ENCODE measurements around the gene NPTN.

NPTN gene

GRCh38 chr15:73633111-73633990 is at the start of gene NPTN:
Gene NPTN, minus strand, starts transcription at chr15:73633389. Its CDS starts 174 bp downstream, at chr15:73633215.
- H3K27ac ChIP-seq, result peak within 1 kb of the TSS; percentile 80
- H3K4me3 ChIP-seq (ENCODE audit: low read depth, low read length), result peak within 1 kb of the TSS; percentile 88
- no peaks in the 10 kb centered on the region for H3K27me3 ChIP-seq (ENCODE audit: insufficient read depth, low read depth, severe bottlenecking)
- DNase-seq, result peak; percentile 98
- H3K9me3 ChIP-seq (ENCODE audit: severe bottlenecking), result no peaks in the 10 kb centered on the region
- peak; percentile 28; the same call in 1 of the 2 replicates for TF ChIP-seq CTCF (IDR thresholded peaks at IDR 0.05; ENCODE audit: low read depth, low read length)
- no peaks in the 10 kb centered on the region for H3K36me3 ChIP-seq

- H3K4me3 ChIP-seq (ENCODE audit: low read depth, low read length), result no peak overlapping the region
- DNase-seq, result no peak
- H3K9me3 ChIP-seq (ENCODE audit: severe bottlenecking), result no peaks in the 10 kb centered on the region
- no peak overlapping the region for H3K27ac ChIP-seq
- peaks cover 3% of the 10 kb centered on the region for H3K36me3 ChIP-seq
- no peak for TF ChIP-seq CTCF (IDR thresholded peaks at IDR 0.05; ENCODE audit: low read depth, low read length)
- no peaks in the 10 kb centered on the region for H3K27me3 ChIP-seq (ENCODE audit: insufficient read depth, low read depth, severe bottlenecking)
Observed at GRCh38 chr15:73682600-73683090, 49.5 kb upstream of the NPTN start.

GRCh38 chr15:73681856-73682599 is 48.8 kb upstream of the NPTN start:
- Histone ChIP-seq H3K27ac (no peak overlapping the region), H3K27me3 (ENCODE audit: insufficient read depth, low read depth, severe bottlenecking) (no peaks in the 10 kb centered on the region), H3K36me3 (no peaks in the 10 kb centered on the region; the same call in 1 of the 2 replicates), H3K9me3 (ENCODE audit: severe bottlenecking) (no peaks in the 10 kb centered on the region), H3K4me3 (ENCODE audit: low read depth, low read length) (no peak overlapping the region)
- TF ChIP-seq CTCF (IDR thresholded peaks at IDR 0.05; ENCODE audit: low read depth, low read length), result no peak
- DNase-seq, result no peak

GRCh38 chr15:73681063-73681462 is 47.9 kb upstream of the NPTN start:
- no peak overlapping the region for H3K27ac ChIP-seq
- no peak overlapping the region for H3K4me3 ChIP-seq (ENCODE audit: low read depth, low read length)
- TF ChIP-seq CTCF (IDR thresholded peaks at IDR 0.05; ENCODE audit: low read depth, low read length), result no peak
- H3K36me3 ChIP-seq, result no peaks in the 10 kb centered on the region; the same call in 1 of the 2 replicates
- DNase-seq, result no peak
- no peaks in the 10 kb centered on the region for H3K9me3 ChIP-seq (ENCODE audit: severe bottlenecking)
- no peaks in the 10 kb centered on the region for H3K27me3 ChIP-seq (ENCODE audit: insufficient read depth, low read depth, severe bottlenecking)

GRCh38 chr15:73680549-73680948 is 47.4 kb upstream of the NPTN start:
- Histone ChIP-seq H3K9me3 (ENCODE audit: severe bottlenecking) (no peaks in the 10 kb centered on the region), H3K4me3 (ENCODE audit: low read depth, low read length) (no peak overlapping the region), H3K27ac (no peak overlapping the region), H3K36me3 (no peaks in the 10 kb centered on the region; the same call in 1 of the 2 replicates), H3K27me3 (ENCODE audit: insufficient read depth, low read depth, severe bottlenecking) (no peaks in the 10 kb centered on the region)
- no peak for TF ChIP-seq CTCF (IDR thresholded peaks at IDR 0.05; ENCODE audit: low read depth, low read length)
- no peak for DNase-seq
